Neural cell (in vitro differentiated cells): ENCODE results near the gene PDHB.

ENCODE experiments used
- EP300 ChIP-seq: fragments of 450-650 bp; conservative IDR thresholded peaks from 2 replicates; pipeline ENCODE4 v1.6.1; 2014; ENCODE audit warnings: antibody characterized with exemption, mild to moderate bottlenecking, moderate library complexity; ENCODE audit not compliant: poor library complexity, severe bottlenecking
- EZH2 ChIP-seq: fragments of 200-600, 300-800 bp; shearing (Covaris generic), sonication (generic); IDR thresholded peaks from 2 replicates; pipeline ENCODE4 v1.6.1; 2014; ENCODE audit warnings: antibody characterized with exemption, low read length, borderline replicate concordance, mild to moderate bottlenecking; ENCODE audit not compliant: insufficient read depth, poor library complexity, severe bottlenecking
- POLR2AphosphoS5 ChIP-seq: IDR thresholded peaks from 2 replicates; pipeline ENCODE4 v1.6.1; 2012
- RAD21 ChIP-seq: fragments of 450-650 bp; conservative IDR thresholded peaks from 2 replicates; pipeline ENCODE4 v1.6.1; 2014; ENCODE audit warnings: antibody characterized with exemption, mild to moderate bottlenecking, moderate library complexity
- SMC3 ChIP-seq: fragments of 450-650 bp; conservative IDR thresholded peaks from 2 replicates; pipeline ENCODE4 v1.6.1; 2014; ENCODE audit warnings: antibody characterized with exemption, mild to moderate bottlenecking, moderate library complexity; ENCODE audit not compliant: poor library complexity
- TAF1 ChIP-seq: IDR thresholded peaks from 2 replicates; pipeline ENCODE4 v1.6.1; 2012; ENCODE audit warnings: low read depth
- TF ChIP-seq, protein P1 (sequence below): fragments of 450-650 bp; IDR thresholded peaks from 2 replicates; pipeline ENCODE4 v1.5.1; 2014; ENCODE audit warnings: antibody characterized with exemption, mild to moderate bottlenecking, moderate library complexity; ENCODE audit not compliant: poor library complexity, severe bottlenecking

DNA sequence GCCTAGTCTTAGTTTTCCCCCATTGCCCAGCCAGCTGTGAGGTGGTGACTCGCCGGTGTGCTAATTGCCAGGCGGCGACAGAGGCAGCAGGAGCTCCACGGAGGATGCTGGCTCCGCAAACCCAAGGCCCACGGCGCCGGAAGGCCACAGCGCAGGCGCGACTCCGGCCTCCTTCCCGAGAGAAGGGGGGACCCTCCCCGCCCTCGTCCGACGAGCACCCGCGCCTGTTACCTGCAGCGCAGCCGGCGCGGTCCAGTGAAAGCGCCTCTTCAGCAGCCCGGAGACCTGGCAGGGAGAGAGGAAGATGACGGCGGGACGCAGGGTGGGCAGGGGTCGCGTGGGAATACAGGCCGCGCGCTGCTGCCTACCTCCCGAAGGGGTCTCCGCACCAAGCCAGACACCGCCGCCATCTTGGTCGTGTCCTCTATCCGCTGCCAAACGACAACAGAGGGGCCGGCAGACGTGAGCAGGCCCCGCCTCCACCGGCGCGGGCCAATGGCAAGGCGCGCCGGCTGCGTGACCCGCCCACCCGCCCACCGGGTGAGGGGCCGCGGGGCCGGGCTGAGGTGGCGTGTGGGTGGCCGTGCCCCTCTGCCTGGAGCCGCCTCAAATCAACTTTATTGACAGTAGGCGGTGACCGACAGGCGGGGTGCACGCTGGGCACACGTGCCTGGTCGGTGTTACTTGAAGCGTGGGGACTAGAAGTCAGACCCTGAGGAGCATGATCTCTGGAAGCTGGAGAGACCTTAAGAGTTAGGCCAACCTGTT, at the start of gene PDHB:
- TF ChIP-seq, protein P1, sequence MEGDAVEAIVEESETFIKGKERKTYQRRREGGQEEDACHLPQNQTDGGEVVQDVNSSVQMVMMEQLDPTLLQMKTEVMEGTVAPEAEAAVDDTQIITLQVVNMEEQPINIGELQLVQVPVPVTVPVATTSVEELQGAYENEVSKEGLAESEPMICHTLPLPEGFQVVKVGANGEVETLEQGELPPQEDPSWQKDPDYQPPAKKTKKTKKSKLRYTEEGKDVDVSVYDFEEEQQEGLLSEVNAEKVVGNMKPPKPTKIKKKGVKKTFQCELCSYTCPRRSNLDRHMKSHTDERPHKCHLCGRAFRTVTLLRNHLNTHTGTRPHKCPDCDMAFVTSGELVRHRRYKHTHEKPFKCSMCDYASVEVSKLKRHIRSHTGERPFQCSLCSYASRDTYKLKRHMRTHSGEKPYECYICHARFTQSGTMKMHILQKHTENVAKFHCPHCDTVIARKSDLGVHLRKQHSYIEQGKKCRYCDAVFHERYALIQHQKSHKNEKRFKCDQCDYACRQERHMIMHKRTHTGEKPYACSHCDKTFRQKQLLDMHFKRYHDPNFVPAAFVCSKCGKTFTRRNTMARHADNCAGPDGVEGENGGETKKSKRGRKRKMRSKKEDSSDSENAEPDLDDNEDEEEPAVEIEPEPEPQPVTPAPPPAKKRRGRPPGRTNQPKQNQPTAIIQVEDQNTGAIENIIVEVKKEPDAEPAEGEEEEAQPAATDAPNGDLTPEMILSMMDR, result peak; percentile 23
- TF ChIP-seq POLR2AphosphoS5 (peak; percentile 99), SMC3 (peak; percentile 68), RAD21 (peak; percentile 55), TAF1 (peak; percentile 91), EP300 (peak; percentile 72), EZH2 (no peak)
